CD8-positive, alpha-beta memory T cell (primary cell): ENCODE results near the gene HSPA4L. TPM values are rescaled to one million over a fixed set of nuclear protein-coding genes. Genes with fewer than 3 reads are reported as not detected.

Source experiments
- CTCF ChIA-PET: fragments of 350-600 bp; sonication (Branson Sonifier 250); formaldehyde crosslinking; loops from one replicate; lab custom pipeline; 2021; ENCODE audit warnings: antibody characterized with exemption; lab: Charles Lee
- POLR2A ChIA-PET: fragments of 350-600 bp; sonication (Branson Sonifier 250); formaldehyde crosslinking; loops from one replicate; lab custom pipeline; 2021; ENCODE audit warnings: antibody characterized with exemption; lab: Charles Lee
- DNase-seq, 5 donors: peaks; one replicate each; pipeline versions ENCODE4 v3.0.0 to v3.0.0-alpha.2; 2020 to 2022; ENCODE audit warnings: mixed read lengths in 1 of 5
- H3K27ac ChIP-seq: one replicate; pipeline ENCODE4 v1.7.0; 2013; ENCODE audit warnings: low read depth, mild to moderate bottlenecking, low read length, moderate library complexity
- H3K27me3 ChIP-seq: 2 replicates; pipeline ENCODE4 v1.7.0; 2013; ENCODE audit warnings: low read length, mild to moderate bottlenecking; ENCODE audit not compliant: insufficient read depth, poor library complexity, severe bottlenecking
- H3K36me3 ChIP-seq: 2 replicates; pipeline ENCODE4 v1.7.0; 2013; ENCODE audit warnings: mild to moderate bottlenecking, low read length, moderate library complexity; ENCODE audit not compliant: insufficient read depth
- H3K4me1 ChIP-seq: 2 replicates; pipeline ENCODE4 v1.7.0; 2013; ENCODE audit warnings: mild to moderate bottlenecking, low read length, moderate library complexity; ENCODE audit not compliant: insufficient read depth
- H3K4me3 ChIP-seq: 2 replicates; pipeline ENCODE4 v1.7.0; 2013; ENCODE audit warnings: mild to moderate bottlenecking, low read length
- H3K9me3 ChIP-seq: 2 replicates; pipeline ENCODE4 v1.7.0; 2013; ENCODE audit warnings: mild to moderate bottlenecking, low read length
- H3K27ac Mint-ChIP-seq, 8 donors: one replicate each; pipeline ENCODE4 v1.8.0; 2020 to 2021; ENCODE audit warnings: mixed read lengths in 8 of 8, mild to moderate bottlenecking in 6 of 8, inconsistent platforms in 3 of 8, moderate library complexity in 3 of 8
- H3K27me3 Mint-ChIP-seq, 2 donors: one replicate each; pipeline ENCODE4 v1.8.0; 2020 to 2021; ENCODE audit warnings: mixed read lengths in 2 of 2, mild to moderate bottlenecking in 1 of 2, moderate library complexity in 1 of 2
- H3K36me3 Mint-ChIP-seq, 3 donors: one replicate each; pipeline ENCODE4 v1.8.0; 2020 to 2021; ENCODE audit warnings: mixed read lengths in 3 of 3, inconsistent platforms in 1 of 3, mild to moderate bottlenecking in 1 of 3
- H3K4me1 Mint-ChIP-seq, 3 donors: one replicate each; pipeline ENCODE4 v1.8.0; 2020 to 2021; ENCODE audit warnings: mixed read lengths in 3 of 3, inconsistent platforms in 1 of 3, mild to moderate bottlenecking in 1 of 3
- H3K4me3 Mint-ChIP-seq, 7 donors: one replicate each; pipeline ENCODE4 v1.8.0; 2020 to 2021; ENCODE audit warnings: mixed read lengths in 7 of 7, mild to moderate bottlenecking in 6 of 7, moderate library complexity in 4 of 7, inconsistent platforms in 2 of 7
- H3K9me3 Mint-ChIP-seq, 5 donors: one replicate each; pipeline ENCODE4 v1.8.0; 2020 to 2022; ENCODE audit warnings: mixed read lengths in 5 of 5, mild to moderate bottlenecking in 3 of 5, moderate library complexity in 2 of 5, inconsistent platforms in 1 of 5
- polyA plus RNA-seq: library from polyadenylated mRNA; unstranded; fragments of 300-500 nt; fragmentation: Illumina TruSeq; gene quantifications from one replicate; pipeline ENCODE4 v1.2.3, GENCODE V29; 2021
- total RNA-seq, 2 experiments: library from RNA; stranded (reverse); gene quantifications; one replicate each; pipeline ENCODE4 v1.2.3, GENCODE V29; 2021

Gene HSPA4L
- total and polyA plus RNA-seq, 3 experiments from 2014 or later = 0.50 to 0.55 TPM; not detected in 1

GRCh38 chr4:127880763-127881562, 98.8 kb downstream of the HSPA4L start, which contains the start of gene PLK4:
TSS of gene PLK4 (plus strand) at chr4:127880893. CDS start at chr4:127881135, 242 bp downstream.
- peak within 1 kb of the TSS; percentile 83 for H3K27ac ChIP-seq
- peak within 1 kb of the TSS; percentile 91 for H3K4me3 ChIP-seq
- CTCF ChIA-PET = interaction anchor here (0.8 kb wide), 1 partner anchor 84 kb away, joined by 5 read pairs; the partner anchor contains the start of genes ABHD18 and MFSD8

GRCh38 chr4:127881563-127881864, 99.4 kb downstream of the HSPA4L start:
- Histone ChIP-seq H3K4me1 (peaks cover 13% of the 10 kb centered on the region), H3K4me3 (peak overlapping the region; percentile 91), H3K36me3 (no peaks in the 10 kb centered on the region), H3K9me3 (no peaks in the 10 kb centered on the region), H3K27me3 (no peaks in the 10 kb centered on the region), H3K27ac (no peak overlapping the region)
- peak overlapping the region in 7 of 8 donors; percentile 55 to 99 (median 99) for H3K27ac Mint-ChIP-seq
- H3K4me1 Mint-ChIP-seq = peaks cover 22 to 42% (median 31%) of the 10 kb centered on the region in 3 donors
- POLR2A ChIA-PET = interaction anchor here (0.6 to 2.4 kb wide), 4 partner anchors 84 to 1211 kb away, joined by 3 to 13 read pairs (median 7); partner anchors contain the start of genes ABHD18, LARP1B and MFSD8
- no peaks in the 10 kb centered on the region for H3K9me3 Mint-ChIP-seq
- DNase-seq = no peak
- CTCF ChIA-PET = no interaction called here
- H3K36me3 Mint-ChIP-seq = peaks cover 0 to 11% (median 0%) of the 10 kb centered on the region in 3 donors
- H3K4me3 Mint-ChIP-seq = peak overlapping the region; percentile 91 to 99 (median 99)
- H3K27me3 Mint-ChIP-seq = peaks cover 0 to 3% of the 10 kb centered on the region in 2 donors

More at GRCh38 chr4:127880763-127881562, 98.8 kb downstream of the HSPA4L start, which contains the start of gene PLK4:
- DNase-seq = peak; percentile 88 to 97 (median 94)
- peak within 1 kb of the TSS; percentile 91 to 99 (median 99) for H3K4me3 Mint-ChIP-seq
- peaks cover 0 to 3% of the 10 kb centered on the region in 2 donors for H3K27me3 Mint-ChIP-seq
- POLR2A ChIA-PET = interaction anchor here (0.6 to 2.4 kb wide), 5 partner anchors 9 to 1212 kb away, joined by 3 to 13 read pairs (median 6); partner anchors contain the start of genes ABHD18, LARP1B and MFSD8
- H3K36me3 Mint-ChIP-seq = peaks cover 0 to 11% (median 0%) of the 10 kb centered on the region in 3 donors
- peak within 1 kb of the TSS; percentile 94 to 99 (median 99) for H3K27ac Mint-ChIP-seq
- H3K4me1 ChIP-seq = peaks cover 13% of the 10 kb centered on the region
- no peaks in the 10 kb centered on the region for H3K9me3 ChIP-seq
- no peaks in the 10 kb centered on the region for H3K27me3 ChIP-seq
- H3K36me3 ChIP-seq = no peaks in the 10 kb centered on the region
- peaks cover 22 to 38% (median 28%) of the 10 kb centered on the region in 3 donors for H3K4me1 Mint-ChIP-seq
- no peaks in the 10 kb centered on the region for H3K9me3 Mint-ChIP-seq

GRCh38 chr4:127888559-127888958, 106.4 kb downstream of the HSPA4L start:
- no peak for DNase-seq
- no peak overlapping the region for H3K4me3 Mint-ChIP-seq
- CTCF ChIA-PET = no interaction called here
- Histone ChIP-seq H3K27ac (no peak overlapping the region), H3K27me3 (no peaks in the 10 kb centered on the region), H3K4me1 (no peaks in the 10 kb centered on the region), H3K36me3 (no peaks in the 10 kb centered on the region), H3K9me3 (no peaks in the 10 kb centered on the region), H3K4me3 (no peak overlapping the region)
- H3K4me1 Mint-ChIP-seq = peaks cover 3 to 22% (median 6%) of the 10 kb centered on the region in 3 donors
- POLR2A ChIA-PET = no interaction called here
- no peaks in the 10 kb centered on the region for H3K9me3 Mint-ChIP-seq
- no peaks in the 10 kb centered on the region for H3K27me3 Mint-ChIP-seq
- H3K27ac Mint-ChIP-seq = peak overlapping the region in 1 of 8 donors; percentile 23
- H3K36me3 Mint-ChIP-seq = peaks cover 0 to 5% (median under 1%) of the 10 kb centered on the region in 3 donors

- H3K27me3 Mint-ChIP-seq = no peaks in the 10 kb centered on the region
- ChIA-PET POLR2A (no interaction called here), CTCF (no interaction called here)
- peaks cover 3 to 22% (median 6%) of the 10 kb centered on the region in 3 donors for H3K4me1 Mint-ChIP-seq
- H3K9me3 ChIP-seq = no peaks in the 10 kb centered on the region
- no peaks in the 10 kb centered on the region for H3K36me3 ChIP-seq
- no peak for DNase-seq
- no peak overlapping the region for H3K4me3 ChIP-seq
- H3K9me3 Mint-ChIP-seq = no peaks in the 10 kb centered on the region
- no peak overlapping the region for H3K27ac Mint-ChIP-seq
- no peak overlapping the region for H3K4me3 Mint-ChIP-seq
- H3K27ac ChIP-seq = no peak overlapping the region
- H3K27me3 ChIP-seq = no peaks in the 10 kb centered on the region
- H3K36me3 Mint-ChIP-seq = peaks cover 0 to 7% (median 4%) of the 10 kb centered on the region in 3 donors
- H3K4me1 ChIP-seq = no peaks in the 10 kb centered on the region
Measured at GRCh38 chr4:127889903-127890302, 107.8 kb downstream of the HSPA4L start.

Other genes starting within 250 kb of the HSPA4L start
- under 1 TPM; 0.13 to 0.38 TPM for gene INTU, start 149.4 kb upstream of the HSPA4L start, total RNA-seq
- gene INTU, start 149.4 kb upstream of the HSPA4L start, polyA plus RNA-seq = not detected
- not detected for gene SLC25A31, start 51.9 kb upstream of the HSPA4L start, total RNA-seq
- not detected for gene SLC25A31, start 51.9 kb upstream of the HSPA4L start, polyA plus RNA-seq
- gene PLK4, start 98.6 kb downstream of the HSPA4L start, total RNA-seq = 10 to 100 TPM; 29.1 to 32.6 TPM
- 1.8 TPM for gene PLK4, start 98.6 kb downstream of the HSPA4L start, polyA plus RNA-seq
- 10 to 100 TPM; 17.8 to 23.4 TPM for gene MFSD8, start 182.9 kb downstream of the HSPA4L start, total RNA-seq
- 5.3 TPM for gene MFSD8, start 182.9 kb downstream of the HSPA4L start, polyA plus RNA-seq
- gene ABHD18, start 183.1 kb downstream of the HSPA4L start, total RNA-seq = 10 to 100 TPM; 13.0 to 14.2 TPM
- 12.7 TPM for gene ABHD18, start 183.1 kb downstream of the HSPA4L start, polyA plus RNA-seq